Mucosa of descending colon (tissue), 3 donors: ENCODE measurements around the gene GJA9. TPM values are rescaled to one million over a fixed set of nuclear protein-coding genes. Genes with fewer than 3 reads are reported as not detected.
A peak's percentile ranks its signal among the peaks of the same experiment; 100 is the strongest.

ENCODE experiments used
- ATAC-seq: fragments of 200-7000 bp; cut with Tn5 transposase; one replicate; pipeline ENCODE4 v1.9.1; 2020; ENCODE audit warnings: mild to moderate bottlenecking, moderate library complexity
- DNase-seq, 3 donors: peaks; one replicate each; pipeline ENCODE4 v3.0.0-alpha.2; 2020
- H3K36me3 ChIP-seq: fragments of 200-600 bp; one replicate; pipeline ENCODE4 v1.8.0; 2021; ENCODE audit warnings: low read depth, mild to moderate bottlenecking
- H3K4me1 ChIP-seq: fragments of 200-600 bp; one replicate; pipeline ENCODE4 v1.8.0; 2021; ENCODE audit warnings: low read depth, mild to moderate bottlenecking
- H3K4me3 ChIP-seq: fragments of 200-600 bp; one replicate; pipeline ENCODE4 v1.8.0; 2021; ENCODE audit warnings: mild to moderate bottlenecking
- H3K9me3 ChIP-seq: fragments of 200-600 bp; one replicate; pipeline ENCODE4 v1.8.0; 2021; ENCODE audit warnings: mild to moderate bottlenecking
- intact Hi-C, 2 donors: fragments of 100-400 bp; cut with DNase I in 1 of 2; cut with micrococcal nuclease in 1 of 2; formaldehyde crosslinking; loops; one replicate each; pipeline versions ENCODE4 v1.11.0 to v1.11.1; 2022; cut with DNase I, micrococcal nuclease
- long read RNA-seq, 2 donors: library from polyadenylated mRNA; unstranded; transcript quantifications; one replicate each; pipeline ENCODE4 v2.0.0, GENCODE V29; 2019 to 2021
- total RNA-seq, 3 donors: library from RNA; stranded (reverse); fragmentation: NEBNext Ultra II Directional in 2 of 3; extraction: Animal tissue kit (Norgen Biotek cat#: 25700) in 2 of 3; gene quantifications; one replicate each; pipeline versions ENCODE4 v1.2.1 to v1.2.4, GENCODE V29; 2021 to 2023
- TF ChIP-seq, protein P1 (sequence below): fragments of 200-600 bp; IDR thresholded peaks from one replicate; pipeline ENCODE4 v1.8.0; 2022; ENCODE audit warnings: antibody characterized with exemption, mild to moderate bottlenecking
- donor health status: DM: no; HTN: no; CAD: no; lungs with moderate emphysema.
- donor health status: DM: no; HTN: no; CAD: no.
- donor health status: DM: no; HTN: yes; CAD: no.

GJA9 gene
- 1 to 10 TPM in 2 of 3 donors, under 1 TPM in 1; 0.65 to 2.7 (median 1.2) TPM for total RNA-seq
- long read RNA-seq, donor 1, result 0 reads
- long read RNA-seq, donor 2, partial matches to known transcripts, result 0 of 2 reads
- long read RNA-seq, donor 2, other reads (novel, unspliced or antisense), result 0 of 2 reads

DNA sequence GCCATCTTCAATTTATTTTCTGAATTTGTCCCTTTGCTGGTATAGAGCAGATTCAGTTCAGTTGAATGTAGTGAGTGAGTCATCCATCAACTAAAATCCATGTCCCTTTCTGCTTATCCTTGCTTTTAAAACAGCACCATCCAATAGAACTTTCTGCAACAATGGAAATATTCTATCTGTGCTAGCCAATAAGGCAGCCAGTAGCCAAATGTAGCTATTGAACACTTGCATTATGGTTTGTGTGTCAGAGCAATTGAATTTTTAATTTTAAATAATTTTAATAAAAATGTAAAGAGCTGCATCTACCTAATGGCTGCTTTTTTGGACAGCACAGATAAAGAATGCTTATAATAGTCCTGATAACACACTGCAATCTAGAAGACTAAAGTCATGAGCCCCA, at the start of gene GJA9:
Gene GJA9 (minus strand): TSS at position 101 of the 400 bp plus-strand sequence. CDS start 5,489 bp downstream, outside the sequence.
- intact Hi-C loops, result no loop called here
- H3K36me3 ChIP-seq, result no peaks in the 10 kb centered on the region
- H3K9me3 ChIP-seq, result no peaks in the 10 kb centered on the region
- ATAC-seq, result no peak
- no peak for DNase-seq
- no peaks in the 10 kb centered on the region for H3K4me1 ChIP-seq
- TF ChIP-seq, protein P1, sequence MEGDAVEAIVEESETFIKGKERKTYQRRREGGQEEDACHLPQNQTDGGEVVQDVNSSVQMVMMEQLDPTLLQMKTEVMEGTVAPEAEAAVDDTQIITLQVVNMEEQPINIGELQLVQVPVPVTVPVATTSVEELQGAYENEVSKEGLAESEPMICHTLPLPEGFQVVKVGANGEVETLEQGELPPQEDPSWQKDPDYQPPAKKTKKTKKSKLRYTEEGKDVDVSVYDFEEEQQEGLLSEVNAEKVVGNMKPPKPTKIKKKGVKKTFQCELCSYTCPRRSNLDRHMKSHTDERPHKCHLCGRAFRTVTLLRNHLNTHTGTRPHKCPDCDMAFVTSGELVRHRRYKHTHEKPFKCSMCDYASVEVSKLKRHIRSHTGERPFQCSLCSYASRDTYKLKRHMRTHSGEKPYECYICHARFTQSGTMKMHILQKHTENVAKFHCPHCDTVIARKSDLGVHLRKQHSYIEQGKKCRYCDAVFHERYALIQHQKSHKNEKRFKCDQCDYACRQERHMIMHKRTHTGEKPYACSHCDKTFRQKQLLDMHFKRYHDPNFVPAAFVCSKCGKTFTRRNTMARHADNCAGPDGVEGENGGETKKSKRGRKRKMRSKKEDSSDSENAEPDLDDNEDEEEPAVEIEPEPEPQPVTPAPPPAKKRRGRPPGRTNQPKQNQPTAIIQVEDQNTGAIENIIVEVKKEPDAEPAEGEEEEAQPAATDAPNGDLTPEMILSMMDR, result no peak
- H3K4me3 ChIP-seq, result no peak within 1 kb of the TSS

DNA sequence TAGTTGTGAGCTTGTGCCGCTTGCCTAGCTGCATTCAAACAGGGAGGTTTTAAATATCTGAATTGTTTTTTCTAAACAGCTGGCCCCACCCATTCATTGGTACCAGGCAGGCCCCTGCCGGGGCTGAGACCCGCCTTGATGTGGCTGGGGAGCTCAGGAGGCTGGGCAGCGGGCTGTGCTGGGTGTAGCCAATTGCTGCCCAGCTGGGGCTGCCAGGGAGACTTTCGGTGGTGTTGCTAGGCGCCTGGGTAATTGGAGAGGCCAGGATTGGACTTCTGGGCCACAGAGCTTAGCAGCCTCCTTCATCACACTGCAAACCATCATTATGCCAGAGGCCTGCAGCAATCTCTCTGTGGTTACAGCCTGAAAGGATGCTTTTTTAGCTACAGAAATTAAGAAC, 48.1 kb upstream of the GJA9 start:
- H3K4me1 ChIP-seq, result no peaks in the 10 kb centered on the region
- no peak overlapping the region for H3K4me3 ChIP-seq
- ATAC-seq, result no peak
- TF ChIP-seq, protein P1, result no peak
- DNase-seq, result no peak
- no peaks in the 10 kb centered on the region for H3K9me3 ChIP-seq
- H3K36me3 ChIP-seq, result no peaks in the 10 kb centered on the region
- intact Hi-C loops, result no loop called here

DNA sequence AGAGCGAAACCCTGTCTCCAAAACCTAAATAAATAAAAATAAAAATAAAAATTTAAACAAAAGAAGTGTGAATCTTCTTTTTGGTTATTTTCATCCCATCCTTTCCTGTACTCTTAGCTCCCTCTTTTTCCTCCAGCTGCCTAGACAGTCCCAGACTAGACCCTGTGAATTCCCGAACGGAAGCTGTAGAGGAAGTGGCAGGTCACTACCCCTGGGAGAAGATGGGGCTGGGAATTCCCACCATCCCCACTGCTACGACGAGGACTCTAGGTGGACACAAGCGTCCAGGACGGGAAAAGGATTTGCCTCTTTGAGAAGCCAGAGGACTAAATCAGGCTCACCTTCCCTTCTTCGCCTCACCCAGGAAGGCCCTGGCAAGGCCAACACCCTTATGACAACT, 47.7 kb upstream of the GJA9 start:
- Histone ChIP-seq H3K4me1 (no peaks in the 10 kb centered on the region), H3K36me3 (no peaks in the 10 kb centered on the region), H3K4me3 (no peak overlapping the region), H3K9me3 (no peaks in the 10 kb centered on the region)
- intact Hi-C loops, result no loop called here
- DNase-seq (no peak), ATAC-seq (no peak)
- TF ChIP-seq, protein P1, result no peak

DNA sequence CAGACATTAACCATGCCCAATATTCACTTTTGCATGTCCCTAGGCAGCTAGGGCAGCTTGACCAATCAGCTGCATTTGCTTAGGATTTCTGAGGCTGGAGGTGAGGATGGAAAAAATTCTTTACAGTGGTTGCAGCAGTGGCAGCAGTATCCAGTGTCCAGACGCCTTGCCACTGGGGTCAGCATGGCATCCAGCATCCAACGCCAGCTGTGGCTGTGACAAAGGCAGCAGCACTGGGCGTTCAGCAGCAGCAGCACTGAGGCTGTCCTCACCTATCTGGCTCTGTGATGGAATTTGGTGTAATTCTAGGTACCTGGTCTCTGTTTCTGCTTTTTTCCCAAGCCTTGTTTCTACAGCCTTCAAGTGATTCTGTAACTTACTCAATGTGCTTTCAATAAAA, 44.7 kb upstream of the GJA9 start:
- Histone ChIP-seq H3K36me3 (no peaks in the 10 kb centered on the region), H3K4me1 (no peaks in the 10 kb centered on the region), H3K9me3 (no peaks in the 10 kb centered on the region), H3K4me3 (no peak overlapping the region)
- intact Hi-C loops, result no loop called here
- ATAC-seq (no peak), DNase-seq (no peak)
- TF ChIP-seq, protein P1, result no peak

DNA sequence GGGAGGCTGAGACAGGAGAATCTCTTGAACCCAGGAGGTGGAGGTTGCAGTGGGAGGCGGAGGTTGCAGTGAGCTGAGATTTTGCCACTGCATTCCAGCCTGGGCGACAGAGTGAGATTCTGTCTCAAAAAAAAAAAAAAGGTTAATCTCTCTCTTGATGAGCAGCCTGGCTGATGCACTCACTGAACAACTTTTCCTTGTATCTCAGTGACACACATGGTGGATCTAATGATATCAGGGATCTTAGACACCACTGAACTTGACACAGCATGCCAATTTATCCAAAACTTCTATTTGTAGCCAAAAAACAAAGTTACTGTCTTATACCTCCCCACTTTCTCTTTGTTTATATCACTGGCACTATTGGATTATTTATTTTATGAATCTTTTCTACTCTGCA, 44.0 kb upstream of the GJA9 start:
- Histone ChIP-seq H3K9me3 (no peaks in the 10 kb centered on the region), H3K4me3 (no peak overlapping the region), H3K4me1 (no peaks in the 10 kb centered on the region), H3K36me3 (no peaks in the 10 kb centered on the region)
- ATAC-seq (no peak), DNase-seq (no peak)
- TF ChIP-seq, protein P1, result no peak
- intact Hi-C loops, result no loop called here

DNA sequence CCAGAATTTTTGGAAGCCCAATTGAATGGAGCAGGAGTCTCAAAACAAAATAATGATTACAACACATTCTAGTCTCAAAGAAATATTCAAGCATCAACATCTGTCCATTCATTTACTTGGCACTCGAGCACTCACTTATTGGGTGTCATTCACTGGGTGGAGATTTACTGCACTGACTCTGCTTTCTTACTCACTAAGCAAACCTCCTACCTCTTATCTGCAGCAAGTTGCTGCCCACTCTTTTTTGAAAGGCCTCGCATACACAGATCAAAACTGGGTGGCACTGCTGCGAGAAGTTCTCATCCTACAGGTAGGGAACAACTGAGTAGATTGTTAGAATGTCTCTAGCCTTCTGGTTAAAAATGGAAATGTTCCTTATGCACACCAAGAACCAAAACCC, 42.2 kb upstream of the GJA9 start:
- intact Hi-C loops, result no loop called here
- H3K4me1 ChIP-seq, result no peaks in the 10 kb centered on the region
- H3K36me3 ChIP-seq, result no peaks in the 10 kb centered on the region
- TF ChIP-seq, protein P1, result no peak
- H3K9me3 ChIP-seq, result no peaks in the 10 kb centered on the region
- peak in 1 of 3 donors; percentile 24 for DNase-seq
- no peak overlapping the region for H3K4me3 ChIP-seq
- peak; percentile 97 for ATAC-seq
